ENCODE results near the gene RNASE9.
"Not testable (repeated sequence)": the region's sequence is repeated elsewhere in the genome, so short reads cannot be mapped to it uniquely, and the experiment has no call there.

- TF ChIP-seq CTCF (IDR thresholded peaks at IDR 0.05; ENCODE audit: low read depth, low read length, missing input control); RXRA (IDR thresholded peaks at IDR 0.05); JUND (IDR thresholded peaks at IDR 0.05); REST (IDR thresholded peaks at IDR 0.05); YY1 (IDR thresholded peaks at IDR 0.05); TAF1 (conservative IDR thresholded peaks at IDR 0.05); FOXA1 (IDR thresholded peaks at IDR 0.05); SP1 (IDR thresholded peaks at IDR 0.05); RAD21 (IDR thresholded peaks at IDR 0.05); HNF4A (conservative IDR thresholded peaks at IDR 0.05); GABPA (IDR thresholded peaks at IDR 0.05 in 1 of 2, conservative IDR thresholded peaks at IDR 0.05 in 1 of 2); NR2F2 (IDR thresholded peaks at IDR 0.05); EGR1 (IDR thresholded peaks at IDR 0.05; ENCODE audit: low read depth in 2 of 2): not testable (repeated sequence)
Measured at GRCh38 chr14:20572382-20572990, 11.6 kb upstream of the RNASE9 start.
